ENCODE measurements around the gene CYP20A1.
"Not testable (repeated sequence)": the region's sequence is repeated elsewhere in the genome, so short reads cannot be mapped to it uniquely, and the experiment has no call there.

CYP20A1 gene, protein sequence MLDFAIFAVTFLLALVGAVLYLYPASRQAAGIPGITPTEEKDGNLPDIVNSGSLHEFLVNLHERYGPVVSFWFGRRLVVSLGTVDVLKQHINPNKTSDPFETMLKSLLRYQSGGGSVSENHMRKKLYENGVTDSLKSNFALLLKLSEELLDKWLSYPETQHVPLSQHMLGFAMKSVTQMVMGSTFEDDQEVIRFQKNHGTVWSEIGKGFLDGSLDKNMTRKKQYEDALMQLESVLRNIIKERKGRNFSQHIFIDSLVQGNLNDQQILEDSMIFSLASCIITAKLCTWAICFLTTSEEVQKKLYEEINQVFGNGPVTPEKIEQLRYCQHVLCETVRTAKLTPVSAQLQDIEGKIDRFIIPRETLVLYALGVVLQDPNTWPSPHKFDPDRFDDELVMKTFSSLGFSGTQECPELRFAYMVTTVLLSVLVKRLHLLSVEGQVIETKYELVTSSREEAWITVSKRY

DNA sequence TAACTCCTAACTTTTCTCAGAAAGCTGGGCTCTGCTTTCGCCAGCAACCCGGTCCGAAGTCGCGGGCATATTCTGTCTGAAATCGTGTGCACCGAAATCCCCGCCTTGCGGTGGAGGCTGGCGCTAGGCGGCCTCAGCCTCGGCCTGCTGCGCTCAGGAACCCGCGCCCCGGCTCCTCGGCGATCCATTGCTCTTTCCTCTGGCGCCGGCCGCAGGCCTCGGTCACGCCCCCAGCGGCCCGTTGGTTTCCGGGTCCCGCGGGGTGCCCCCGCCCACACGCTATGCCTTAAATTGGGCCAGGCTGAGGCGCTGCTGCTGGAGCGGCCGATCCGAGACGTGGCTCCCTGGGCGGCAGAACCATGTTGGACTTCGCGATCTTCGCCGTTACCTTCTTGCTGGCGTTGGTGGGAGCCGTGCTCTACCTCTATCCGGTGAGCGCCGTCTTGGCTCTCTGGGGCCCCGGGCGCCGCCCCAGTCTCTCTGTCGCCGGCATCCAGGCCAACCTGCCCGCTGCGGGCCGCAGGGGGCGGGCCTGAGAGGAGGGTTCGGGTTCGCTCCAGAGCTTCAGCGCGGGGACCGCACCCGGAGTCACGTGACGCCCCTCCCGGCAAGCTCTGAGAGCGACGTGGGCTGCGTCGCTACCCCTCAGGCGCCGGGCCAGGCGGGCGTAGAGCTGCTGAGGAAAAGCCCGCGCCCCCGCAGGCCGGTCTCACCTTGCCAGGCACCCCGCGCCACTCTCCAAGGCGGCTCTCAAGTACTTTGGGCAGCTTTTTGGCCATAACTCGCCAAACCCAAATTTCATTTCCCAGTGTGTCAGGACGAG lies at the start of gene CYP20A1:
TSS of gene CYP20A1 (plus strand) at position 315 of the 823 bp plus-strand sequence. CDS start at position 360, 45 bp downstream.
- peaks cover 16% of the 10 kb centered on the region for H3K4me1 Mint-ChIP-seq (ENCODE audit: low read depth)
- intact Hi-C loops (cut with micrococcal nuclease), result loop anchor here (1.0 to 5.0 kb wide), 2 partner anchors 89 to 327 kb away; partner anchors contain the start of genes ABI2, CARF and WDR12
- peak within 1 kb of the TSS; percentile 85 for H3K4me3 Mint-ChIP-seq
- H3K27me3 Mint-ChIP-seq, result no peaks in the 10 kb centered on the region
- peak within 1 kb of the TSS; percentile 85 for H3K27ac Mint-ChIP-seq
- no peaks in the 10 kb centered on the region for H3K9me3 Mint-ChIP-seq
- peaks cover 41% of the 10 kb centered on the region for H3K36me3 Mint-ChIP-seq (ENCODE audit: low read depth)

DNA sequence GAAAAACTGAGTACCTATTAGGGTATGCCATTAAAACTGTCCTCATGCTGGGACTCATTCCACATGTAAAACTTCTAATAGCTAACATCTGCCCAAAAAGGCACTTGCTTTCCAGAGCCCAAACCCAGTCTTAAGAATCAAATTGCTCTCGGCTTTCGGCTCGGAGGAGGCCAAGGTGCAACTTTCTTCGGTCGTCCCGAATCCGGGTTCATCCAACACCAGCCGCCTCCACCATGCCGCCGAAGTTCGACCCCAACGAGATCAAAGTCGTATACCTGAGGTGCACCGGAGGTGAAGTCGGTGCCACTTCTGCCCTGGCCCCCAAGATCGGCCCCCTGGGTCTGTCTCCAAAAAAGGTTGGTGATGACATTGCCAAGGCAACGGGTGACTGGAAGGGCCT lies 48.3 kb upstream of the CYP20A1 start:
- peaks cover 32% of the 10 kb centered on the region for H3K36me3 Mint-ChIP-seq (ENCODE audit: low read depth)
- H3K27ac Mint-ChIP-seq; H3K4me3 Mint-ChIP-seq; intact Hi-C loops (cut with micrococcal nuclease); H3K4me1 Mint-ChIP-seq (ENCODE audit: low read depth); H3K9me3 Mint-ChIP-seq; H3K27me3 Mint-ChIP-seq: not testable (repeated sequence)

DNA sequence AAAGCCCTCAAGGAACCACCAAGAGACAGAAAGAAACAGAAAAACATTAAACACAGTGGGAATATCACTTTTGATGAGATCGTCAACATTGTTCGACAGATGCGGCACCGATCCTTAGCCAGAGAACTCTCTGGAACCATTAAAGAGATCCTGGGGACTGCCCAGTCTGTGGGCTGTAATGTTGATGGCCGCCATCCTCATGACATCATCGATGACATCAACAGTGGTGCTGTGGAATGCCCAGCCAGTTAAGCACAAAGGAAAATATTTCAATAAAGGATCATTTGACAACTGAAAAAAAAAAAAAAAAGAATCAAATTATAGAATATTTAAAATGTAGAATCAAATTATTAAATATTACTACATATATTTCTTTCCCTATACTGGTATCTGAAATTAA lies 47.8 kb upstream of the CYP20A1 start:
- H3K27me3 Mint-ChIP-seq; H3K27ac Mint-ChIP-seq; H3K4me3 Mint-ChIP-seq; H3K9me3 Mint-ChIP-seq; H3K4me1 Mint-ChIP-seq (ENCODE audit: low read depth); intact Hi-C loops (cut with micrococcal nuclease): not testable (repeated sequence)
- peaks cover 28% of the 10 kb centered on the region for H3K36me3 Mint-ChIP-seq (ENCODE audit: low read depth)

DNA sequence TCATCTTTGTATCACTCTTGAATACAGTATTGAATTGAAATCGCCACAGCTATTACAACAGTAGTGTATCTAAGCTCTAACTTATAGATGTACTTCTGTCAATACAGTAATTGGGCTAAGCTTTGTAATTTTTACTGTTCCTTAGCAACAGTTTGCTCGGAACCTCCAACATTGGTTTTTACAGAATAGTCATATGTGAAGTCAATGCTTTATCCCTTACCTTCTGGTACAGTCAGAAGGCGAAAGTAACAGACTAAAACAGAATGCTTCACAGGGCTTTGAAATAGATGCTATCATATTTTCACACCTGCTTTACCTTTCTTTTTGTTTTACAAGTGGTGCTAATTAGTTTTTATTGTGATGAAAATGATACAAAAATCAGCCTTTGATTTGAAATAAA lies 46.9 kb upstream of the CYP20A1 start:
- no peaks in the 10 kb centered on the region for H3K9me3 Mint-ChIP-seq
- H3K36me3 Mint-ChIP-seq (ENCODE audit: low read depth), result peaks cover 27% of the 10 kb centered on the region
- no peaks in the 10 kb centered on the region for H3K27me3 Mint-ChIP-seq
- no peaks in the 10 kb centered on the region for H3K4me1 Mint-ChIP-seq (ENCODE audit: low read depth)
- intact Hi-C loops (cut with micrococcal nuclease), result no loop called here
- H3K4me3 Mint-ChIP-seq, result no peak overlapping the region
- H3K27ac Mint-ChIP-seq, result no peak overlapping the region

DNA sequence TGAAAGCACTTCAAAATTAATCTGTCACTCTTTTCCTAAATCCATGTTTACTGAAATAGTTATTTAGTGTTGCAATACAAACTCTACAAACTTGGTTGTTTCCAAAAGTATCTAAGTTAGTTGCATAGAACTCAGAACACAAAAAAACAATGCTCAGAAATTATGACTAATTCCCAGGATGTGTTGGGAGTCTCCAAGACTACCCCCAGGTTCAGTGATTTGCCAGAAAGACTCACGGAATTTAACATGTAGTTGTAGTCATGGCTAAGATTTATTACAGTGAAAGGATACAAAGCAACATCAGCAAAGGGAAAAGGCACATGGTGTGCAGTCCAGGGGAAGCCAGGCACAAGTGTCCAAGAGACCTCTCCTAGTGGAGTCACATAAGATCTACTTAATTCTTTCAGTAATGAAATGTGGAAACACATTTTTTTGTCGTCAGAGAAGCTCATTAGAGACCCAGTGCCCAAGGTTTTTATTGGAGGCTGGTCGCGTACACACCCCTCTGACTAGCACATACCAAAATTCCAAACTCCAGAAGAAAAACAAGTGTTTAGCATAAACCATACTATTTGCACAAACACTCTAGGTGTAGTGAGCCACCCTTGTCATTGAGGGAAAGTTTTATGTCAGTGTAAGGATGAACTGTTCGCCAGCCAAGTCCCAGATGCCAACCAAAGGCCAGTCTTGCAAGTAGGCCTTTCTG lies 43.3 kb upstream of the CYP20A1 start:
- H3K27me3 Mint-ChIP-seq, result no peaks in the 10 kb centered on the region
- no peak overlapping the region for H3K27ac Mint-ChIP-seq
- intact Hi-C loops (cut with micrococcal nuclease), result no loop called here
- H3K36me3 Mint-ChIP-seq (ENCODE audit: low read depth), result peaks cover 25% of the 10 kb centered on the region
- no peaks in the 10 kb centered on the region for H3K4me1 Mint-ChIP-seq (ENCODE audit: low read depth)
- H3K4me3 Mint-ChIP-seq, result no peak overlapping the region
- H3K9me3 Mint-ChIP-seq, result no peaks in the 10 kb centered on the region

DNA sequence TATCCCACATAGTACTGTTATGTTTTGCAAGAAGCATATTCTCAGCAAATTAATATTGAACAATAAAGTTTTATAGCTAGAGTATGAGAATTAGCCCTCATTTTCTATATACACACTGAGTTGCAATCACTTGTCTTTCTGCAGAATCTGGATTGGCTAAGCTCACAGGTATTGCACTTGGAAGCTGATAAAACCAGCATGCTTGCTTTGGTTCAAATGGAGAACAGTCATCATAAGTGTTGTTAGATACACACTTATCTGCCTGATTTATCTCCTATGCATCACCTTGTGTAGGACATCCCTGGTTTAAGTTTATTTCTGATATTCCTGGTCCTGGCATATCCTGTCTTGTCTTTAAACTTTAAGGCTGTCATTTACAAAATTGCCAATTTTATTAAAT lies 38.0 kb upstream of the CYP20A1 start:
- H3K9me3 Mint-ChIP-seq, result peaks cover 2% of the 10 kb centered on the region
- H3K27me3 Mint-ChIP-seq, result no peaks in the 10 kb centered on the region
- no peak overlapping the region for H3K4me3 Mint-ChIP-seq
- intact Hi-C loops (cut with micrococcal nuclease), result no loop called here
- H3K4me1 Mint-ChIP-seq (ENCODE audit: low read depth), result no peaks in the 10 kb centered on the region
- H3K36me3 Mint-ChIP-seq (ENCODE audit: low read depth), result peaks cover 23% of the 10 kb centered on the region
- no peak overlapping the region for H3K27ac Mint-ChIP-seq

DNA sequence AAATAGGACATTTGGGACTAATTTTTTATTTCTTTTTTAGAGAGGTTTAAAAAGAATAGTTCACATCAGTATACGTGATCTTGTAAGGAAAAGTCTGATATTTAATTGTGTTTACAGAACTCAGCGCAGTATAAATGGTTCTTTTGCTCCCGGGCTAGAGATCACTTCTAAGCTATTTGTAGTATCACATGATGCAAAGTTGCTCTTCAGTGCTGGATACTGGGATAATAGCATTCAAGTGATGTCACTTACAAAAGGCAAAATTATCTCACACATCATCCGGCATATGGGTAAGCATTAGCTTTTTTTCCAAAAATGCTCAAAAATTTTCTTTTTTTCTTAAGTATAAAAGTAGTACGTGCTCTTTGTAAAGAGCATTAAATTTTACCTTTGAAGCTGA lies 37.4 kb upstream of the CYP20A1 start:
- Mint-ChIP-seq H3K9me3 (peaks cover 8% of the 10 kb centered on the region), H3K27me3 (no peaks in the 10 kb centered on the region), H3K36me3 (ENCODE audit: low read depth) (peaks cover 29% of the 10 kb centered on the region), H3K27ac (no peak overlapping the region), H3K4me3 (no peak overlapping the region), H3K4me1 (ENCODE audit: low read depth) (no peaks in the 10 kb centered on the region)
- intact Hi-C loops (cut with micrococcal nuclease), result no loop called here

DNA sequence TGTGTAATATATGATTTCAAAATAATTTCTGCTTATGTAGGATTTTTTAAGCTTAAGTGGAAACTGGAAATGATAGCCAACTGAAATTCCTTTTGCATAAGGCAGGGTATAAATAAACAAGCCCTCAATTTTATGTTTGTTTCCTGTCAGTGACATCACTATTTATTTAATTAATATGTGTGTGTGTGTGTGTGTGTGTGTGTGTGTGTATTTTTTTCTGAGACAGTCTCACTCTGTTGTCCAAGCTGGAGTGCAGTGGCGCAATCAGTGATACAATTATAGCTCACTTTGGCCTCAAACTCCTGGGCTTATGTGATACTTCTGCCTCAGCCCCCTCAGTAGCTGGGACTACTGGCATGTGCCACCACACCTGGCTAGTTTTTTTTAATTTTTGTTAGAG lies 29.3 kb upstream of the CYP20A1 start:
- H3K27me3 Mint-ChIP-seq, result no peaks in the 10 kb centered on the region
- peaks cover 41% of the 10 kb centered on the region for H3K36me3 Mint-ChIP-seq (ENCODE audit: low read depth)
- no peak overlapping the region for H3K27ac Mint-ChIP-seq
- peaks cover 9% of the 10 kb centered on the region for H3K9me3 Mint-ChIP-seq
- H3K4me3 Mint-ChIP-seq, result no peak overlapping the region
- intact Hi-C loops (cut with micrococcal nuclease), result no loop called here
- H3K4me1 Mint-ChIP-seq (ENCODE audit: low read depth), result no peaks in the 10 kb centered on the region

DNA sequence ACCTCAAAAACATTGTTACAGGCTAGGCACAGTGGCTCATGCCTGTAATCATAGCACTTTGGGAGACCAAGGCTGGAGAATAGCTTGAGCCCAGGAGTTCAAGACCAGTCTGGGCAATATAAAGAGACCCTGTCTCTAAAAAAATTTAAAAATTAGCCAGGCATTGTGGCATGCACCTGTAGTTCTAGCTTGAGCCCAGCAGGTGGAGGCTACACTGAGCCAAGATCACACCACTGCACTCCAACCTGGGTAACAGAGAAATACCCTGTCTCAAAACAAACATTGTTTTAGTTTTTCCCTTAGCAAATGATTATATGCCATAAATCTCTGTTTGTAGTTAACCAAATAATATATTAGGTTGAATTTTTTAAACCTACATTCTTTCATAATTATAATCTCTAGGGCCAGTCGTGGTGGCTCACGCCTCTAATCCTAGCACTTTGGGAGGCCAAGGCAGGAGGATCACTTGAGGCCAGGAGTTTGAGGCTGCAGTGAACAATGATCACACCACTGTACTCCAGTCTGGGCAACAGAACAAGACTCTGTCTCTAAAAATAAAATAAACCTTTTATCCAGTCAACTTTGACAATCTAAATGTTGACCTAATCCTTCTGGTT lies 13.3 kb upstream of the CYP20A1 start:
- Mint-ChIP-seq H3K9me3 (no peaks in the 10 kb centered on the region), H3K4me1 (ENCODE audit: low read depth) (no peaks in the 10 kb centered on the region), H3K4me3 (no peak overlapping the region), H3K27me3 (no peaks in the 10 kb centered on the region), H3K27ac (no peak overlapping the region), H3K36me3 (ENCODE audit: low read depth) (no peaks in the 10 kb centered on the region)
- intact Hi-C loops (cut with micrococcal nuclease), result no loop called here

DNA sequence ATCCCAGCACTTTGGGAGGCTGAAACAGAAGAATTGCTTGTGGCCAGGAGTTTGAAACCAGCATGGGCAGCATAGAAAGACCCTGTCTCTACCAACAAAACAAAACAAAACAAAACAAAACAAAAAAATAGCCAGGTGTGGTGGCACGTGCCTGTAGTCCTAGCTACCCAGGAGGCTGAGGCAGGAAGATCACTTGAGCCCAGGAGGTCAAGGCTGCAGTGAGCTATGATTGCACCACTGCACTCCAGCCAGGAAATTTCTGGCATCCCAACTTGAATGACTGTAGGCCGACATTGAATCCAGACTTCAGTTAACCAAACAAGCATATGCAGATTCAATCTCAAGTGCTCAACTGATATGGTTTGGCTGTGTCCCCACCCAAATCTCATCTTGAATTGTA lies 9.1 kb upstream of the CYP20A1 start:
- H3K27ac Mint-ChIP-seq; H3K36me3 Mint-ChIP-seq (ENCODE audit: low read depth); intact Hi-C loops (cut with micrococcal nuclease); H3K27me3 Mint-ChIP-seq; H3K4me3 Mint-ChIP-seq; H3K9me3 Mint-ChIP-seq; H3K4me1 Mint-ChIP-seq (ENCODE audit: low read depth): not testable (repeated sequence)

DNA sequence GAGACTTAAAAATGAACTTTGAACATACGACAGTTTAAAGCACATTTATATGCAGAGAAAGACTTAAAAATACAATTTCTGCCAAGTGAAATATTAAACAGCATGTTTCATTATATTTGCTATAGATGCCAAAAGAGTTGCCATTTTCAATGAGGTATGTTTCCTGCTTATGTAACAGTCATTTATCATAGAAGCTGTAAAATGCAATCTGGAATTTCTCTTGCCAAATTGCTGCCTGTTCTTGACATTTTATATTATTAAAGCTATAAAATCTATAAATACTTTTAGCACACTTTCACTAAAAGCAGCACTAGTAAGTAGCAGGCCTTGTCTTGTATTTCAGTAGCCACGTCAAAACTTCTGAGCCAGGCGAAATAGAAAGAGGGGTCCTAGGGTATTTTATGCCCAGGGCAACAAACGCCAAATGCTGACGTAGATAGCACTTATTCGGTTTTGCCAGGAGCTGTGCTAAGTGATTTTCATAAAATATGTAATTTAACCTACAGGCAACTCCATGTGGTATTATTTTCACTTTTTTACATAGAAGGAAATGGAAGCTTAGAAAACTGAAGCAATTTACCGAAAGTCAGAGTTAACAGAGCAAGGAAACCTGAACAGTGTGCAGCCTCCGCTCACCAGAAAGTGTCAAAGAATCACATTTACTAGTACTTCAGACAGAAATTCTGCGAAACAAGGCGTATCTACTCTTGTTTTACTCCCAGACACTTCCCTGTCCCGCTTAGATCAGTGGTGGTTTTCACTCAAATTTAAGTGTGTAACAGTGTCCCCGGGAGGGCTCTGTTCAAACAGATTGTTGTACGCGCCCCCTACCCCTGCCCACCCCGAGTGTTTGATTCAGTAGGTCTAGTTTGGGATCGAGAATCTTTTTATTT lies 1.2 kb upstream of the CYP20A1 start:
- peak overlapping the region; percentile 85 for H3K4me3 Mint-ChIP-seq
- peaks cover 16% of the 10 kb centered on the region for H3K4me1 Mint-ChIP-seq (ENCODE audit: low read depth)
- no peaks in the 10 kb centered on the region for H3K27me3 Mint-ChIP-seq
- H3K36me3 Mint-ChIP-seq (ENCODE audit: low read depth), result peaks cover 28% of the 10 kb centered on the region
- intact Hi-C loops (cut with micrococcal nuclease), result loop anchor here (1.0 to 5.0 kb wide), 2 partner anchors 91 to 325 kb away; partner anchors contain the start of genes ABI2, CARF and WDR12
- peak overlapping the region; percentile 85 for H3K27ac Mint-ChIP-seq
- no peaks in the 10 kb centered on the region for H3K9me3 Mint-ChIP-seq

DNA sequence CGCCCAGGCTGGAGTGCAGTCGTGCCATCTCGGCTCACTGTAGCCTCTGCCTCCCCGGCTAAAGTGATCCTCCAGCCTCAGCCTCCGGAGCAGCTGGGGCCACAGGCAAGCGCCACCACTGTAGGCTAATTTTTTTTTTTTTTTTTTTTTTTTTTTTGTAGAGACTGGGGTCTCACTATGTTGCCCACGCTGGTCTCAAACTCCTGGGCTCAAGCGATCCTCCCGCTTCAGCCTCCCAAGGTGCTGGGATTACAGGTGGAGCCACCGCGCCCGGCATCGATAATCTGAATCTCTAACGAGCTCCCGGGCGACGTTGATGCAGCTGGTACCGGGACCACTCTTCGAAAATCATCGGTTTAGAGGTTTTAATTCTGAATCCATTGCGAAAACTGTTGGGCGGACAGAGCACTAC lies 520 bp upstream of the CYP20A1 start:
- no peaks in the 10 kb centered on the region for H3K9me3 Mint-ChIP-seq
- H3K27me3 Mint-ChIP-seq, result no peaks in the 10 kb centered on the region
- peak overlapping the region; percentile 85 for H3K27ac Mint-ChIP-seq
- peak overlapping the region; percentile 85 for H3K4me3 Mint-ChIP-seq
- H3K4me1 Mint-ChIP-seq (ENCODE audit: low read depth), result peaks cover 16% of the 10 kb centered on the region
- intact Hi-C loops (cut with micrococcal nuclease), result loop anchor here (1.0 to 5.0 kb wide), 2 partner anchors 90 to 326 kb away; partner anchors contain the start of genes ABI2, CARF and WDR12
- H3K36me3 Mint-ChIP-seq (ENCODE audit: low read depth), result peaks cover 35% of the 10 kb centered on the region

DNA sequence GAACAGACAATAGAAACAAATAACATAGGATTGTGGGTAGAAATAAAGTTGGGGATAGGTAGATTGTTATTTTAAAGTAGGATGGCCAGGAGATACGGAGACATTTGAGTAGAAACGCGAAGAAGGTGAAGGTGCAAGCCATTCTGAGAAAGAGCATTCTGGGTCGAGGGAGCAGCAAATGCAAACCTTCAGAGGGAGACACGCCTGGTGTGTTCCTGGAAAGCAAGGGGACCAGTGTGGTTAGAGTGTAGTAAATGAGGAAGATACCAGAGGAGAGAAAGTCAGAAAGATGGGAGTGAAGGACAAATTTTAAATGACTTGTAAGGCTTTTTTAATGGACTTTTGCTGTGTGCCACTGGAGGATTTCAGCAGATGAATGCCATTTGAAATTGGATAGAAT lies 1.7 kb downstream of the CYP20A1 start:
- H3K9me3 Mint-ChIP-seq, result no peaks in the 10 kb centered on the region
- no peaks in the 10 kb centered on the region for H3K27me3 Mint-ChIP-seq
- H3K27ac Mint-ChIP-seq, result peak overlapping the region; percentile 85
- peak overlapping the region; percentile 85 for H3K4me3 Mint-ChIP-seq
- intact Hi-C loops (cut with micrococcal nuclease), result no loop called here
- H3K4me1 Mint-ChIP-seq (ENCODE audit: low read depth), result peaks cover 16% of the 10 kb centered on the region
- H3K36me3 Mint-ChIP-seq (ENCODE audit: low read depth), result peaks cover 57% of the 10 kb centered on the region
